HL-60 (cell line): Measurements from ENCODE around the gene NFASC.

Experiments used
- POLR2AphosphoS5 ChIP-seq: IDR thresholded peaks from 2 replicates; pipeline ENCODE4 v1.6.1; 2012; ENCODE audit warnings: low read depth
- TF ChIP-seq, protein P1 (sequence below): IDR thresholded peaks from one replicate; pipeline ENCODE4 v1.5.1; 2011; ENCODE audit warnings: low read length, control low read depth, inconsistent platforms; ENCODE audit not compliant: insufficient read depth
- TF ChIP-seq, protein P2 (sequence below): IDR thresholded peaks from 2 replicates; pipeline ENCODE4 v1.6.1; 2012; ENCODE audit warnings: low read depth; ENCODE audit not compliant: insufficient replicate concordance

DNA sequence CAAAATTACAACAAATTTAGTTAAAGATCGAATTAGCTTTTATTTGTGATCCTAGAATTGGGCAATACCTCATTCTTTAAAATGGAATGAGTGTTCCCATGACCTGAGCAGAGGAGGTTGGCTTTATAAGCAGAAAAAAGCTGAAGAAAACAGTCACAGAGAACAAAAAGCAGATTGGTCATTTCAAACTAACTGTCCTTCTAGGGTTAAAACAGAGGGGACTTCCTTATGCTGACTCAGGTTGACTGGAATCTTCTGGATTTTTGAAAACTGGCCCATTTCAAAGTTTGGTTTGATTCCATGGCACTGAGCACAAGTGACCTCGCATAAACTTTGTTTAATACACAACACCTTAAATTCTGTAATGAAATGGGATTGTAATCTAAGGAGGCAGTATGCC, 17.6 kb downstream of the NFASC start:
- TF ChIP-seq POLR2AphosphoS5: no peak
- TF ChIP-seq, protein P1, sequence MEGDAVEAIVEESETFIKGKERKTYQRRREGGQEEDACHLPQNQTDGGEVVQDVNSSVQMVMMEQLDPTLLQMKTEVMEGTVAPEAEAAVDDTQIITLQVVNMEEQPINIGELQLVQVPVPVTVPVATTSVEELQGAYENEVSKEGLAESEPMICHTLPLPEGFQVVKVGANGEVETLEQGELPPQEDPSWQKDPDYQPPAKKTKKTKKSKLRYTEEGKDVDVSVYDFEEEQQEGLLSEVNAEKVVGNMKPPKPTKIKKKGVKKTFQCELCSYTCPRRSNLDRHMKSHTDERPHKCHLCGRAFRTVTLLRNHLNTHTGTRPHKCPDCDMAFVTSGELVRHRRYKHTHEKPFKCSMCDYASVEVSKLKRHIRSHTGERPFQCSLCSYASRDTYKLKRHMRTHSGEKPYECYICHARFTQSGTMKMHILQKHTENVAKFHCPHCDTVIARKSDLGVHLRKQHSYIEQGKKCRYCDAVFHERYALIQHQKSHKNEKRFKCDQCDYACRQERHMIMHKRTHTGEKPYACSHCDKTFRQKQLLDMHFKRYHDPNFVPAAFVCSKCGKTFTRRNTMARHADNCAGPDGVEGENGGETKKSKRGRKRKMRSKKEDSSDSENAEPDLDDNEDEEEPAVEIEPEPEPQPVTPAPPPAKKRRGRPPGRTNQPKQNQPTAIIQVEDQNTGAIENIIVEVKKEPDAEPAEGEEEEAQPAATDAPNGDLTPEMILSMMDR: no peak
- TF ChIP-seq, protein P2, sequence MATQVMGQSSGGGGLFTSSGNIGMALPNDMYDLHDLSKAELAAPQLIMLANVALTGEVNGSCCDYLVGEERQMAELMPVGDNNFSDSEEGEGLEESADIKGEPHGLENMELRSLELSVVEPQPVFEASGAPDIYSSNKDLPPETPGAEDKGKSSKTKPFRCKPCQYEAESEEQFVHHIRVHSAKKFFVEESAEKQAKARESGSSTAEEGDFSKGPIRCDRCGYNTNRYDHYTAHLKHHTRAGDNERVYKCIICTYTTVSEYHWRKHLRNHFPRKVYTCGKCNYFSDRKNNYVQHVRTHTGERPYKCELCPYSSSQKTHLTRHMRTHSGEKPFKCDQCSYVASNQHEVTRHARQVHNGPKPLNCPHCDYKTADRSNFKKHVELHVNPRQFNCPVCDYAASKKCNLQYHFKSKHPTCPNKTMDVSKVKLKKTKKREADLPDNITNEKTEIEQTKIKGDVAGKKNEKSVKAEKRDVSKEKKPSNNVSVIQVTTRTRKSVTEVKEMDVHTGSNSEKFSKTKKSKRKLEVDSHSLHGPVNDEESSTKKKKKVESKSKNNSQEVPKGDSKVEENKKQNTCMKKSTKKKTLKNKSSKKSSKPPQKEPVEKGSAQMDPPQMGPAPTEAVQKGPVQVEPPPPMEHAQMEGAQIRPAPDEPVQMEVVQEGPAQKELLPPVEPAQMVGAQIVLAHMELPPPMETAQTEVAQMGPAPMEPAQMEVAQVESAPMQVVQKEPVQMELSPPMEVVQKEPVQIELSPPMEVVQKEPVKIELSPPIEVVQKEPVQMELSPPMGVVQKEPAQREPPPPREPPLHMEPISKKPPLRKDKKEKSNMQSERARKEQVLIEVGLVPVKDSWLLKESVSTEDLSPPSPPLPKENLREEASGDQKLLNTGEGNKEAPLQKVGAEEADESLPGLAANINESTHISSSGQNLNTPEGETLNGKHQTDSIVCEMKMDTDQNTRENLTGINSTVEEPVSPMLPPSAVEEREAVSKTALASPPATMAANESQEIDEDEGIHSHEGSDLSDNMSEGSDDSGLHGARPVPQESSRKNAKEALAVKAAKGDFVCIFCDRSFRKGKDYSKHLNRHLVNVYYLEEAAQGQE: no peak
